NCI-H146 (cell line): Measurements from ENCODE around the gene CPM.

Source experiments
- DNase-seq: peaks from one replicate; lab custom pipeline; 2025; lab: John Stamatoyannopoulos, UW

CPM gene

GRCh38 chr12:68932961-68933893, at the start of gene CPM:
Gene CPM, minus strand, starts transcription at chr12:68933171. Its CDS starts 334 bp downstream, at chr12:68932837.
- peak; percentile 21 for DNase-seq

DNA sequence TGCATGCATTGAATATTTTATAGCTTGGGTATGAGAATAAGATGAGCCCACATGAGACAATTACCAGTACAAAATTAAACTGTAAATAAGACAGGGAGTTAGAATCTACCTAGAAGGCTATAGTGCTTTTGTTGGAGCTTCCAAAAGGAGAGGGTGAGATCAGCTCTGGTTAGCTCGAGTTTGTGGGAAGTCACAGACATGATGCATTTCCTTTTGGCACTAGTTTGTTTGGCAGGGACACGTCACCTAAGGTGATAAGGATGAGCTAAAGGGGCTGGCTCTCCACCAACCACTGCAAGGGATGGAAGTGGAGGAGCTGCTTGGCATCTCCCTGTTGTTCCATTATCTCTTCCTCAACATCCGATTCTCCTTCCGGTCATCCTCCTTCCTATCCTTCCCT, 48.5 kb upstream of the CPM start:
- no peak for DNase-seq

DNA sequence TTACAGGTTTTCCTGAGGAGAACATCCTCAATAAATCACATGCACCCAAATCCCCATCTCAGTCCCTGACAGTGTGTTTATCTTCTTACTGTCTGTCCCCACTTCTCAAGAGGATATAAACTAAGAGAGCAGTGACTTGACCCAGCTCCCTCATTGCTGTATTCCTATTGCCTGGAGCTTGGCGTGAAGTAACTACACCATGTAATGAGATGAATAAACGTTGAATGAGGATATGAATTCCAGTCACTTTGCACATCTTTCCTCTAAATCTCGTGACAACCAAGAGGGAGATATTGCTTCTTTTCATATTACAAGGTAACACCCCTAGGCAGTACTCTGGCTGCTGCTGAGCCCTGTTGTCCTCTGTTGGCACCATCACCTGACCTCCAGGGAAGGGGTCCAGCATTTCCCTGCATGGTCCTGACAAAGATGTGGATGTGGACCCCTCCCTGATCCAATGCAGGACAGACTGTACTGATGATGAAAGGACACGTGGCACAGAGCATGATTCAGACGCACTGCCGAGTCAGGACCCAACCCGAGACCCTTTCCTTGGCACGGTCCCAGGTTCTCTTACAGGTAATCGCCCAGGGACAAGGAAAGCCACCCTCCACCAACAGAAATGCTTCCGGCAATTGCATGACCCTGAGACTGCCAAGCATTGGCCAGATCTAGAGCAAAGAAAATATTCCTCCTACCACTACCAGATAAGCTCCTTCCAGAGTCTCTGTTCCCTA, 47.7 kb upstream of the CPM start:
- no peak for DNase-seq

GRCh38 chr12:68978678-68979077, 45.7 kb upstream of the CPM start:
- DNase-seq: no peak

DNA sequence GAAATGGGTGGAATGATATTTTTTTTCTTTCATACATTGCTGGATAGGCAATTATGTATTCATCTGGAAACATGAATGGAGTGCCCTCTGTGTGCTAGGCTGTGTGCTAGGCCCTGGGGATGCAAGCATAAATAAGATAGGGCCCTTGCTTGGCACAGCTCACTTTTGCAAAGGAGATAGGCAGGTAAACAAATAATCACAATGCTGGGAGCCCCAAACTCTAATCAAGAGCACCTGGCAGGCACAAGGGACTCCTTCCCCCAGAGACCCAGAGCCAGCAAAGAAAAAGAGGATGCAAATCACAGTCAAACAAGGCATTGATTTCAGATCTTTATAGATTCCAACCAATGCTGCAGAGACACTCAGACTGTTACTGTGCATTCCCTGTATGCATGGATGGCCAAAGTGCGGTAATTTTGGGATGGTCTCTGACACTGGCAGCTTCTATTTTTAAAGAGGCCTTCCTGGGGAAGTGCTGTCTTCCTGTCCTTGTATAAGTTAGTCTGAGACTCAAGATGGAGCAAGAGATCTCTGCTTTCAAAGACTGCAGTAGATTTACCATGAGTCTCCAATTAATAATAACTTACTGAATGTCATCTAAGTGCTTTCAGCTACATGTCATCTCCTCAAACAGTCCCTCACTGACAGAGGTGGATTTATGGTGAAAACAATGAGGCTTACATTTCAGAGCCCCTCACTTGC, 45.1 kb upstream of the CPM start:
- DNase-seq: no peak

- DNase-seq: no peak
These were observed 44.4 kb upstream of the CPM start for GRCh38 chr12:68977335-68977734.

DNA sequence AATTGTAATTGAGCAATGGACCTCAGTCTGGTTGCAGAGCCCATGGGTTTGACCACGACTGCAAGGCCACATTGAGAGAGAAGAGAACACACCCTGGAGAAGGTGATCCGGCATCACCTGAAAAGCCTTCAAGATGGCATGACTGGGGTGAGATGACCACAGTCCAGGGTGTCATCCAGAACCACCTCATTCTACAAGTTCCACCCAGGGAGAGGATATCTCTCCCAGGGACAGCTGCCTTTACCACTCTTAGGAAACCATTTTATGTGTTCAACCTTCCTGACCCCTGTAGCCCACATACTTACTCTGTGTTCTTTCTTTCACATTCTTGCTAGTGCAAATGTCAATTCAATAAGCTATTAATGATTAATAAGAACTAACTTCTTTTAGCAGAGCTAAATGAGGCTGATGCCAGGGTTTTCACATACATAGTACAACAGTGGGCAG, 43.4 kb upstream of the CPM start:
- no peak for DNase-seq

DNA sequence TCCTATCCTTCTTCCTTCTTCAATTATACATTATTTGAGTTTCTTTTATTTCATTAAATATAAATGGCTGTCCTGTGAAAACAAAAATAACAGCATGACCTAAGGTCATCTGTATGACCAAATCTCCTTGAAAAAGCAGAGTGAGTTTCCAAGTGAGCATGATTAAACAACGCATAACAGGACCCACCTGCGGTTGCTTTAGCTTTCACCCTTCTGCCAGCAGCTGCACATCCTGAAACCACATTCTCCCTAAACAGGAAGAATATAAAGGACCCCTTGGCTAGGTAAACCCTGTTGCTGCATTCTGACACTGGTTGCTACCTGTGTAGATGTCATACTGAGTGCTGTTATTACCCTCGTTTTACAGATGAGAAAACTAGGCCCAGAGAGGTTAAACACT, 42.8 kb upstream of the CPM start:
- no peak for DNase-seq

GRCh38 chr12:68972595-68972994, 39.6 kb upstream of the CPM start:
- no peak for DNase-seq

DNA sequence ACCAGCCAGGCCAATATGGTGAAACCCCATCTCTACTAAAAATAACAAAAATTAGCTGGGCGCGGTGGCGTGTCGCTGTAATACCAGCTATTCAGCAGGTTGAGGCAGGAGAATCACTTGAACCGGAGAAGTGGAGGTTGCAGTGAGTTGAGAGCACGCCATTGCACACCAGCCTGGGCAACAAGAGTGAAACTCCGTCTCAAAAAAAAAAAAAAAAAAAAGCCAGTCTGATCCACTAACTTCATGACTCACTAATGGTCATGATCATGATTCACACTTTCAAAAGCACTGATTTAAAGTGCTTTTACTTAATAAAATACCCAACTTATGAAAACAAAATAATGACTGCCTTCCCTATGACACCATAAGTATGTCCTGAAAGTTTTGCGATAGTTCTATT, 38.4 kb upstream of the CPM start:
- no peak for DNase-seq

DNA sequence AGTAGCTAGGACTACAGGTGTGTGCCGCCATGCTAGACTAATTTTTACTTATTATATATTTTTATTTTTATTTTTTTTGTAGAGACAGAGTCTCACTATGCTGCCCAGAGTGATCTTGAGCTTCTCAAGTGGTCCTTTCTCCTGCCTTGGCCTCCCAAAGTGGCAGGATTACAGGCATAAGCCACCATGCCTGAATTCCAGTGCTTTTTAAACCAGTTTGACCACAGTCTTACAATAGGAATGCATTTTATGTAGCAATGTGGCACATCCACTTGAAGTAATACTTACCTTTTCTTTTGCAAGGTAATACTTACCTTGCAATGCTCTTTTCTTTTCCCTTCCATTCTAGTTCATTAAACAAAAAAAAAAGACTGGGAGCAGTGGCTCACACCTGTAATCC, 38.0 kb upstream of the CPM start:
- no peak for DNase-seq

DNA sequence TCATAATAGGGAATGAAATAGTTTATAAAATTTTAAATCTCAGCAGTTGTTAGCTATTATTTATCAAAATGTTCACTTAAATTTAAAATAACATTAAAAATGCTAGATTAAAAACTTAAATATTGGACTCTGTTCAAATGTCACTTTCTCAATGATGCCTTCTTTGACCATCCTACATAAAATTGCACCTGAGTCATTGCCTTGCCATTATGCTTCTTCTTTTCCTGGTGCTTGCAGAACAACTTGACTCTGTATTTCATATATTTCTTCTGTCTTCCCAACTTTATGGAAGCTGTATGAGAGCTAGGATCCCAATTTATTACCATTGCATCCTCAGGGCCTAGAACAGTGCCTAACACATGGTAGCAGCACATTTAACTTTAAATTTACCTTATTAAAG, 37.3 kb upstream of the CPM start:
- no peak for DNase-seq

DNA sequence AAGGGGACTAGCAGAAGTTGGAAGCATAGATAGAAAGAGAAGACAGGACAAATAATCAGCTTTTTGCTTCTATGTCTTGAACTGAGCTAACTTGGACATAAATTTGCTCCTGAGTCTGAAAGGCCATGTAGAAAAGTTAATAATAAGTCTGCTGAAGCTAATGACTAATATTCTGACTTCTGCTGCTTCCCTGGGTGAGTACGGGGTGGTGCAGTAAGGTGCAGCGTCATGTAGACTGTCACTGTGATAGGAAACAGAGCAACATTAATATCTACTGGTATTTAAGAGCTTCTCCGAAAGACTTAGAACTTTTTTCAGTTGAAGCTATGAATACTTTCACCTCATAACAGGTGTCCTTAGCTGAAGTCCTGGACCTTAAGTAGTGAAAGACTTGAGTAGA, 34.1 kb upstream of the CPM start:
- DNase-seq: no peak

DNA sequence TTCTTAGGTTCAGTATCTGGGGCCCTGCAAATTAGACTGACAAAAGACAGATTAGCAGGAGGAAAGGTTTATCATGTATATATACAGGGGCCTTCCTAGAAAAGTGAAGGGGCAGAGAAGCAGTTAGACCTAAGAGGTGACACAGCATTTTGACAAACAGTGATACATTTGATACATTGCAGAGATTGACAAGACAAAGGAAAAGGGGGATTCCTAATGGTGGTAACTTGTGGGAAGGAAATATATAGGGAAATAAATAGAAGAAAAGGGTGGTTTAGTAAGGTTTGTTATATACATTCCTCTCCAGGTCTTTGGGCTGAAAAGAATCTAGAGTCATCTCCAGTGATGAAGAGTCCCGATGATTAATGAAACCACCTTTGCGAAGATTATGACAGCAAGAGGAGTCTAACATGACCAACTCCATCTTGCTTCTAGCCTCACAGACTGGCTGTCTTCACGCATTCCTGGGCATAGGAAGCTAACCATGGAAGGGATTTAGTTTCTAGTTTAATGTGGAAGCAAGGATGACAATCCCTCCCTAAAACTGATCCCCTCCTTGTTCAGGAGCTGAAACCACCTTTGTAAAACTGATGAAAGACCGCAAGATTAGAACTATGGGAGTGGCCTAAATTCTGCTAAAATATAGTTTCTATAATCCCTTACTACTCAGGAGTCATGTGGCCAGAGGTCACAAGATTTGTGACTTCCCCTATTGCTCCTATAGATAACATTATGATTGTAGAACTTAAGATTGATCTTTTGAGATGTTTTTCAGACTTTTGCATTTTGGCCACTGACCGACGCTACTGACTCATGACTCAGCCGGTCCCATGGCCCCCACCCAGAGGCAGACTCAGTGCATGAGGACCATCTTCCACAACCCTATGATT, 31.1 kb upstream of the CPM start:
- no peak for DNase-seq

- no peak for DNase-seq
These were observed 30.2 kb upstream of the CPM start for GRCh38 chr12:68962877-68963855.

- DNase-seq: no peak
These were observed 27.0 kb upstream of the CPM start for GRCh38 chr12:68959891-68960464.

GRCh38 chr12:68959143-68959858, 26.3 kb upstream of the CPM start:
- DNase-seq: no peak

GRCh38 chr12:68958322-68958721, 25.4 kb upstream of the CPM start:
- DNase-seq: no peak

DNA sequence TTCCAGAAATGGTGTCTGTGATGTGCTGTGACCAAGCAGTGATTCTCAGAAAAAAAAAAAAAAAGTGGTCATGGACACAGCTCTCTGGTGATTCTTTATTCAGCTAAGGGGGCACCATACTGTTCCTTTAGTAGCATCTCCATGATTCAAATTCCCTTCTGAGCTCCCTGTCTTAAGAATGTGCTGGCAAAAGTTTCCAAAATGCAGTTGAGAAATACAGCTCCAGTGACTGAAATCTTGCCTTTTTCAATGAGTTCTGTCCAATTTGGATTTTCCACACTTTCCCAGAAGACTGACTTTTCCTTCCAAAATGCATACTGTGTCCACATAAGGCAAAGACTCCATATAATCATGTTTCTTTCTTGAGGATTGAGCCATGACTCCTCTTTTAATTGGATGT, 24.3 kb upstream of the CPM start:
- DNase-seq: no peak
